IMR-90 (cell line): ENCODE data around the gene EFCAB5.

ENCODE experiments used
- CEBPB ChIP-seq: IDR thresholded peaks from 2 replicates; pipeline ENCODE4 v1.6.1; 2012; ENCODE audit warnings: low read depth, low read length, improper control_type of control experiment
- MAFK ChIP-seq: IDR thresholded peaks from 2 replicates; pipeline ENCODE4 v1.6.1; 2012; ENCODE audit warnings: low read depth, low read length, improper control_type of control experiment
- MXI1 ChIP-seq: IDR thresholded peaks from 2 replicates; pipeline ENCODE4 v1.6.1; 2012; ENCODE audit warnings: low read depth, mild to moderate bottlenecking, low read length, moderate library complexity, borderline replicate concordance
- NFE2L2 ChIP-seq: fragments of 150-350 bp; IDR thresholded peaks from 2 replicates; pipeline ENCODE4 v1.6.1; 2016; ENCODE audit warnings: low read depth, mild to moderate bottlenecking, low read length
- POLR2A ChIP-seq: IDR thresholded peaks from 2 replicates; pipeline ENCODE4 v1.6.1; 2012; ENCODE audit warnings: mild to moderate bottlenecking, low read depth, low read length
- RAD21 ChIP-seq: IDR thresholded peaks from 2 replicates; pipeline ENCODE4 v1.6.1; 2012; ENCODE audit warnings: low read length, improper control_type of control experiment
- RFX5 ChIP-seq: IDR thresholded peaks from 2 replicates; pipeline ENCODE4 v1.8.0; 2012; ENCODE audit warnings: low read depth, mild to moderate bottlenecking, low read length, moderate library complexity
- SMC3 ChIP-seq: fragments of 150-350 bp; IDR thresholded peaks from 2 replicates; pipeline ENCODE4 v1.6.1; 2016; ENCODE audit warnings: low read depth, mild to moderate bottlenecking, antibody characterized with exemption, low read length, moderate library complexity
- TF ChIP-seq, protein P1 (sequence below): conservative IDR thresholded peaks from 2 replicates; pipeline ENCODE4 v1.5.1; 2012; ENCODE audit warnings: mild to moderate bottlenecking, low read depth, low read length, improper control_type of control experiment
- TF ChIP-seq, protein P2 (sequence below): fragments of 150-350 bp; IDR thresholded peaks from 2 replicates; pipeline ENCODE4 v1.6.1; 2016; ENCODE audit warnings: low read depth, mild to moderate bottlenecking, low read length, moderate library complexity, borderline replicate concordance

DNA sequence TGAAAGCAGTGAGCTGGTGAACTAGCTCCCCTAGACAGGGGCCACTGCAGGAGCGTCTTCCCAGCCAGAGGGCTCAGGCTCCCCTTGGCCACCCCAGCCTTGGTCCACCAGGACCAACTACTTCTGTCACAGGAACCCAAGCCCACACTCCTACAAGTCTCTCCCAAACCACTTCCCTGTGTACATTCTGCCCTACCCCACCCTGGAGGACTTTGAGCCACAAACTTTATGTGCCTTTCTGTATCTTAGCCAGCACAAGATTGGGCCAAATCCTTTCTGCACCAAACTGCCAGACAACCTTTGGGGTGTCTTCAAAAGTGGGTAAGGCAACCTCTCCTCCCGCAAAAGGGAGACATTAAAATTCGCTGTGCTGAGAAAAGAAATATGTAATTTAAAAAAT lies 31.6 kb downstream of the EFCAB5 start:
- TF ChIP-seq RFX5 (no peak), POLR2A (no peak), NFE2L2 (no peak), SMC3 (no peak), MAFK (no peak), MXI1 (no peak), RAD21 (no peak), CEBPB (no peak)
- TF ChIP-seq, protein P1, sequence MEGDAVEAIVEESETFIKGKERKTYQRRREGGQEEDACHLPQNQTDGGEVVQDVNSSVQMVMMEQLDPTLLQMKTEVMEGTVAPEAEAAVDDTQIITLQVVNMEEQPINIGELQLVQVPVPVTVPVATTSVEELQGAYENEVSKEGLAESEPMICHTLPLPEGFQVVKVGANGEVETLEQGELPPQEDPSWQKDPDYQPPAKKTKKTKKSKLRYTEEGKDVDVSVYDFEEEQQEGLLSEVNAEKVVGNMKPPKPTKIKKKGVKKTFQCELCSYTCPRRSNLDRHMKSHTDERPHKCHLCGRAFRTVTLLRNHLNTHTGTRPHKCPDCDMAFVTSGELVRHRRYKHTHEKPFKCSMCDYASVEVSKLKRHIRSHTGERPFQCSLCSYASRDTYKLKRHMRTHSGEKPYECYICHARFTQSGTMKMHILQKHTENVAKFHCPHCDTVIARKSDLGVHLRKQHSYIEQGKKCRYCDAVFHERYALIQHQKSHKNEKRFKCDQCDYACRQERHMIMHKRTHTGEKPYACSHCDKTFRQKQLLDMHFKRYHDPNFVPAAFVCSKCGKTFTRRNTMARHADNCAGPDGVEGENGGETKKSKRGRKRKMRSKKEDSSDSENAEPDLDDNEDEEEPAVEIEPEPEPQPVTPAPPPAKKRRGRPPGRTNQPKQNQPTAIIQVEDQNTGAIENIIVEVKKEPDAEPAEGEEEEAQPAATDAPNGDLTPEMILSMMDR = no peak
- TF ChIP-seq, protein P2, sequence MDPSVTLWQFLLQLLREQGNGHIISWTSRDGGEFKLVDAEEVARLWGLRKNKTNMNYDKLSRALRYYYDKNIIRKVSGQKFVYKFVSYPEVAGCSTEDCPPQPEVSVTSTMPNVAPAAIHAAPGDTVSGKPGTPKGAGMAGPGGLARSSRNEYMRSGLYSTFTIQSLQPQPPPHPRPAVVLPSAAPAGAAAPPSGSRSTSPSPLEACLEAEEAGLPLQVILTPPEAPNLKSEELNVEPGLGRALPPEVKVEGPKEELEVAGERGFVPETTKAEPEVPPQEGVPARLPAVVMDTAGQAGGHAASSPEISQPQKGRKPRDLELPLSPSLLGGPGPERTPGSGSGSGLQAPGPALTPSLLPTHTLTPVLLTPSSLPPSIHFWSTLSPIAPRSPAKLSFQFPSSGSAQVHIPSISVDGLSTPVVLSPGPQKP = no peak
